ENCODE data around the gene DNASE1L3. TPM values are rescaled to one million over a fixed set of nuclear protein-coding genes. Genes with fewer than 3 reads are reported as not detected.

Gene DNASE1L3
- total and polyA plus RNA-seq, 4 donors, result 76.1 to 201 (median 128) TPM

- no peak for DNase-seq (ENCODE audit: low spot score)
- no peaks in the 10 kb centered on the region for H3K36me3 ChIP-seq (ENCODE audit: control insufficient read depth in 4 of 4, insufficient read depth in 3 of 4, low read depth in 1 of 4, low read length in 3 of 4)
- TF ChIP-seq NR2F2 (IDR thresholded peaks at IDR 0.05) (no peak), HNF4G (IDR thresholded peaks at IDR 0.05) (no peak), SP1 (IDR thresholded peaks at IDR 0.05) (no peak), JUND (IDR thresholded peaks at IDR 0.05) (no peak), HNF4A (conservative IDR thresholded peaks at IDR 0.05) (no peak)
- TF ChIP-seq, protein P1, sequence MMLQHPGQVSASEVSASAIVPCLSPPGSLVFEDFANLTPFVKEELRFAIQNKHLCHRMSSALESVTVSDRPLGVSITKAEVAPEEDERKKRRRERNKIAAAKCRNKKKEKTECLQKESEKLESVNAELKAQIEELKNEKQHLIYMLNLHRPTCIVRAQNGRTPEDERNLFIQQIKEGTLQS (IDR thresholded peaks at IDR 0.05), result no peak
- no peak overlapping the region for H3K9ac ChIP-seq (ENCODE audit: low read depth in 1 of 2, low read length in 2 of 2)
- H3K27ac ChIP-seq (ENCODE audit: low read depth in 1 of 2, low read length in 2 of 2), result no peak overlapping the region
- peaks cover 10 to 34% (median 24%) of the 10 kb centered on the region in 4 donors for H3K4me1 ChIP-seq (ENCODE audit: control insufficient read depth in 4 of 4, insufficient read depth in 4 of 4, low read length in 3 of 4)
- no peak overlapping the region for H3K4me3 ChIP-seq (ENCODE audit: low read depth in 1 of 3, low read length in 3 of 3)
- WGBS, result 95% methylated on average over 11 of the region's 11 CpGs
- H3K27me3 ChIP-seq (ENCODE audit: control insufficient read depth in 4 of 4, insufficient read depth in 4 of 4, low read length in 3 of 4), result no peaks in the 10 kb centered on the region
- H3K9me3 ChIP-seq (ENCODE audit: control insufficient read depth in 4 of 4, low read length in 3 of 4), result no peaks in the 10 kb centered on the region
These were observed 26.3 kb downstream of the DNASE1L3 start for GRCh38 chr3:58184309-58184981.

DNA sequence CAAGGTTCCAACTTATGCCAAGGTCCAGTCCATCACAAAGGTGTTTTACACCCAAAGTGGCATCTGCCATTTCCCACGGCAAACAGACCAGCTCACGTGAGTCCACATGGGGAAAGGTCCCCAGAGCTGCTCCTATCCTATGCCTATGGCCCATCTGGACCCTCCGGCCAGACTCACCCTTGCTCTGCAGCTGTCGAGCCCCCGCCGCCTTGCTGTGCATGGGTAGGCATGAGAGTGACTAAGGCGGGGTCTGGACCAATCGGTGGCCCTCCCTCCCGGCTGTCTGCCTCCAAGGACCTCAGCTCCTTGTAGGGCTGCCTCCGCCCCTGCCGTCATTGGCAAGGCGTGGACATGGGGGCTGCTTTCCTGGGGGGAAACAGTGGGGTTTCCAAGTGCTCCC, 26.9 kb downstream of the DNASE1L3 start:
- peaks cover 9 to 30% (median 20%) of the 10 kb centered on the region in 4 donors for H3K4me1 ChIP-seq (ENCODE audit: control insufficient read depth in 4 of 4, insufficient read depth in 4 of 4, low read length in 3 of 4)
- H3K36me3 ChIP-seq (ENCODE audit: control insufficient read depth in 4 of 4, insufficient read depth in 3 of 4, low read depth in 1 of 4, low read length in 3 of 4), result no peaks in the 10 kb centered on the region
- H3K9me3 ChIP-seq (ENCODE audit: control insufficient read depth in 4 of 4, low read length in 3 of 4), result no peaks in the 10 kb centered on the region
- no peak for DNase-seq (ENCODE audit: low spot score)
- no peak overlapping the region for H3K27ac ChIP-seq (ENCODE audit: low read depth in 1 of 2, low read length in 2 of 2)
- no peak for TF ChIP-seq FOXA1 (IDR thresholded peaks at IDR 0.05)
- TF ChIP-seq HNF4G (IDR thresholded peaks at IDR 0.05), result no peak
- TF ChIP-seq RAD21 (IDR thresholded peaks at IDR 0.05), result no peak
- no peak for TF ChIP-seq TAF1 (conservative IDR thresholded peaks at IDR 0.05)
- TF ChIP-seq ZBTB33 (IDR thresholded peaks at IDR 0.05), result no peak
- no peak for TF ChIP-seq FOXA2 (IDR thresholded peaks at IDR 0.05)
- TF ChIP-seq, protein P1 (IDR thresholded peaks at IDR 0.05), result no peak
- TF ChIP-seq NR2F2 (IDR thresholded peaks at IDR 0.05), result no peak
- TF ChIP-seq GABPA (IDR thresholded peaks at IDR 0.05 in 1 of 2, conservative IDR thresholded peaks at IDR 0.05 in 1 of 2), result no peak
- TF ChIP-seq MAX (IDR thresholded peaks at IDR 0.05), result no peak
- TF ChIP-seq RXRA (IDR thresholded peaks at IDR 0.05), result no peak
- TF ChIP-seq YY1 (IDR thresholded peaks at IDR 0.05), result no peak
- no peak for TF ChIP-seq JUND (IDR thresholded peaks at IDR 0.05)
- TF ChIP-seq SP1 (IDR thresholded peaks at IDR 0.05), result no peak
- WGBS, result 86% methylated on average over 12 of the region's 12 CpGs
- no peaks in the 10 kb centered on the region for H3K27me3 ChIP-seq (ENCODE audit: control insufficient read depth in 4 of 4, insufficient read depth in 4 of 4, low read length in 3 of 4)
- H3K4me3 ChIP-seq (ENCODE audit: low read depth in 1 of 3, low read length in 3 of 3), result no peak overlapping the region
- no peak overlapping the region for H3K9ac ChIP-seq (ENCODE audit: low read depth in 1 of 2, low read length in 2 of 2)

GRCh38 chr3:58183221-58183620, 27.6 kb downstream of the DNASE1L3 start:
- no peaks in the 10 kb centered on the region for H3K36me3 ChIP-seq (ENCODE audit: control insufficient read depth in 4 of 4, insufficient read depth in 3 of 4, low read depth in 1 of 4, low read length in 3 of 4)
- H3K9me3 ChIP-seq (ENCODE audit: control insufficient read depth in 4 of 4, low read length in 3 of 4), result no peaks in the 10 kb centered on the region
- H3K27ac ChIP-seq (ENCODE audit: low read depth in 1 of 2, low read length in 2 of 2), result no peak overlapping the region
- DNase-seq (ENCODE audit: low spot score), result no peak
- H3K27me3 ChIP-seq (ENCODE audit: control insufficient read depth in 4 of 4, insufficient read depth in 4 of 4, low read length in 3 of 4), result no peaks in the 10 kb centered on the region
- no peak overlapping the region for H3K9ac ChIP-seq (ENCODE audit: low read depth in 1 of 2, low read length in 2 of 2)
- TF ChIP-seq RAD21 (IDR thresholded peaks at IDR 0.05), result no peak
- TF ChIP-seq FOXA1 (IDR thresholded peaks at IDR 0.05), result no peak
- TF ChIP-seq GABPA (IDR thresholded peaks at IDR 0.05 in 1 of 2, conservative IDR thresholded peaks at IDR 0.05 in 1 of 2), result no peak
- TF ChIP-seq CTCF (IDR thresholded peaks at IDR 0.05; ENCODE audit: low read depth, low read length, missing input control), result no peak
- TF ChIP-seq NR2F2 (IDR thresholded peaks at IDR 0.05), result no peak
- TF ChIP-seq MAX (IDR thresholded peaks at IDR 0.05), result no peak
- no peak for TF ChIP-seq FOXA2 (IDR thresholded peaks at IDR 0.05)
- TF ChIP-seq ZBTB33 (IDR thresholded peaks at IDR 0.05), result no peak
- TF ChIP-seq TAF1 (conservative IDR thresholded peaks at IDR 0.05), result no peak
- no peak for TF ChIP-seq RXRA (IDR thresholded peaks at IDR 0.05)
- no peak for TF ChIP-seq SP1 (IDR thresholded peaks at IDR 0.05)
- no peak for TF ChIP-seq JUND (IDR thresholded peaks at IDR 0.05)
- TF ChIP-seq HNF4A (conservative IDR thresholded peaks at IDR 0.05), result no peak
- TF ChIP-seq, protein P1 (IDR thresholded peaks at IDR 0.05), result no peak
- peaks cover 5 to 30% (median 18%) of the 10 kb centered on the region in 4 donors for H3K4me1 ChIP-seq (ENCODE audit: control insufficient read depth in 4 of 4, insufficient read depth in 4 of 4, low read length in 3 of 4)
- no peak overlapping the region for H3K4me3 ChIP-seq (ENCODE audit: low read depth in 1 of 3, low read length in 3 of 3)
- 94% methylated on average over 1 of the region's 1 CpG for WGBS
